HEK293T (cell line): Measurements from ENCODE around the gene CEP350.

ENCODE experiments used
- CTCF ChIA-PET: fragments of 350-600 bp; formaldehyde crosslinking; extraction: SDS; loops from one replicate; lab custom pipeline; 2021; ENCODE audit warnings: antibody characterized with exemption, inconsistent platforms; lab: Yijun Ruan, JAX
- POLR2A ChIA-PET: fragments of 350-600 bp; formaldehyde crosslinking; extraction: SDS; loops from one replicate; lab custom pipeline; 2020; ENCODE audit warnings: antibody characterized with exemption, inconsistent platforms; lab: Yijun Ruan, JAX
- DNase-seq: peaks from one replicate; pipeline ENCODE4 v3.0.0; 2012; ENCODE audit warnings: mixed read lengths; ENCODE audit errors: extremely low spot score
- ARNT ChIP-seq: fragments of 450-650 bp; IDR thresholded peaks from 2 replicates; pipeline ENCODE4 v1.6.1; 2017; ENCODE audit warnings: mild to moderate bottlenecking
- BHLHE40 ChIP-seq: fragments of 450-650 bp; IDR thresholded peaks from 2 replicates; pipeline ENCODE4 v1.6.1; 2016; ENCODE audit warnings: mild to moderate bottlenecking, moderate library complexity, borderline replicate concordance
- CTBP1 ChIP-seq: fragments of 450-650 bp; IDR thresholded peaks from 2 replicates; pipeline ENCODE4 v1.6.1; 2016; ENCODE audit warnings: borderline replicate concordance
- ELF4 ChIP-seq: fragments of 450-650 bp; IDR thresholded peaks from 2 replicates; pipeline ENCODE4 v1.6.1; 2017; ENCODE audit warnings: antibody characterized with exemption
- FOXA1 ChIP-seq: fragments of 450-650 bp; IDR thresholded peaks from 2 replicates; pipeline ENCODE4 v1.6.1; 2016; ENCODE audit warnings: mild to moderate bottlenecking
- FOXK2 ChIP-seq: fragments of 450-650 bp; IDR thresholded peaks from 2 replicates; pipeline ENCODE4 v1.6.1; 2016; ENCODE audit warnings: mild to moderate bottlenecking
- FOXM1 ChIP-seq: fragments of 450-650 bp; IDR thresholded peaks from 2 replicates; pipeline ENCODE4 v1.6.1; 2017; ENCODE audit warnings: mild to moderate bottlenecking, borderline replicate concordance
- HDGF ChIP-seq: fragments of 450-650 bp; IDR thresholded peaks from 2 replicates; pipeline ENCODE4 v1.6.1; 2017; ENCODE audit warnings: antibody characterized with exemption, borderline replicate concordance
- L3MBTL2 ChIP-seq: fragments of 450-650 bp; conservative IDR thresholded peaks from 2 replicates; pipeline ENCODE4 v1.6.1; 2016; ENCODE audit warnings: mild to moderate bottlenecking
- LEF1 ChIP-seq: fragments of 450-650 bp; IDR thresholded peaks from 2 replicates; pipeline ENCODE4 v1.6.1; 2017; ENCODE audit warnings: mild to moderate bottlenecking, borderline replicate concordance
- NFRKB ChIP-seq: fragments of 450-650 bp; IDR thresholded peaks from 2 replicates; pipeline ENCODE4 v1.6.1; 2016; ENCODE audit warnings: mild to moderate bottlenecking, moderate library complexity
- PKNOX1 ChIP-seq: fragments of 450-650 bp; IDR thresholded peaks from 2 replicates; pipeline ENCODE4 v1.6.1; 2016
- SP1 ChIP-seq: fragments of 450-650 bp; IDR thresholded peaks from 2 replicates; pipeline ENCODE4 v1.6.1; 2017
- SUZ12 ChIP-seq: fragments of 450-650 bp; IDR thresholded peaks from 2 replicates; pipeline ENCODE4 v1.6.1; 2016; ENCODE audit warnings: mild to moderate bottlenecking
- TARDBP ChIP-seq: fragments of 450-650 bp; IDR thresholded peaks from 2 replicates; pipeline ENCODE4 v1.6.1; 2016
- ZNF384 ChIP-seq: fragments of 450-650 bp; IDR thresholded peaks from 2 replicates; pipeline ENCODE4 v1.6.1; 2016

The CEP350 gene

GRCh38 chr1:179926850-179927205 is 27.8 kb upstream of the CEP350 start:
- CTCF ChIA-PET: no interaction called here
- no peak for DNase-seq
- TF ChIP-seq TARDBP: no peak
- TF ChIP-seq SUZ12: no peak
- TF ChIP-seq FOXM1: no peak
- TF ChIP-seq L3MBTL2: no peak
- TF ChIP-seq BHLHE40: no peak
- no peak for TF ChIP-seq ARNT
- no peak for TF ChIP-seq SP1
- TF ChIP-seq FOXA1: no peak
- TF ChIP-seq FOXK2: no peak
- POLR2A ChIA-PET: interaction anchor here (2.2 kb wide), 1 partner anchor 44 kb away, joined by 12 read pairs; the partner anchor contains the start of gene TOR1AIP1

- ChIA-PET CTCF (no interaction called here), POLR2A (interaction anchor here (0.8 to 1.8 kb wide), 4 partner anchors 24 to 225 kb away, joined by 3 to 6 read pairs (median 5); partner anchors contain the start of genes CEP350 and QSOX1)
- DNase-seq: no peak
- TF ChIP-seq BHLHE40 (no peak), PKNOX1 (no peak), LEF1 (no peak), NFRKB (no peak), SP1 (no peak), FOXK2 (no peak), SUZ12 (no peak), CTBP1 (no peak), L3MBTL2 (no peak), ZNF384 (no peak), TARDBP (no peak), FOXM1 (no peak), HDGF (no peak), ELF4 (no peak), FOXA1 (no peak)
Measured at GRCh38 chr1:179929955-179930798, 24.4 kb upstream of the CEP350 start.

- POLR2A ChIA-PET: interaction anchor here (0.8 to 1.8 kb wide), 4 partner anchors 23 to 224 kb away, joined by 3 to 6 read pairs (median 5); partner anchors contain the start of genes CEP350 and QSOX1
- CTCF ChIA-PET: interaction anchor here (0.6 kb wide), 1 partner anchor 13 kb away, joined by 3 read pairs; no protein-coding TSS in a partner anchor
- TF ChIP-seq SUZ12: no peak
- 0 out of 2 replicates have a peak, but pooled peaks have one; percentile 8 for TF ChIP-seq CTBP1
- peak; percentile 58 for DNase-seq
Measured at GRCh38 chr1:179930867-179931266, 23.7 kb upstream of the CEP350 start.

GRCh38 chr1:179933219-179933618 is 21.4 kb upstream of the CEP350 start:
- ChIA-PET POLR2A (interaction anchor here (1.6 to 2.8 kb wide), 2 partner anchors 21 to 51 kb away, joined by 5 to 10 read pairs; partner anchors contain the start of genes CEP350 and TOR1AIP1), CTCF (interaction anchor here (0.7 kb wide), 1 partner anchor 1220 kb away, joined by 3 read pairs; no protein-coding TSS in a partner anchor)
- DNase-seq: no peak
- no peak for TF ChIP-seq CTBP1
- TF ChIP-seq FOXK2: no peak
- TF ChIP-seq L3MBTL2: no peak
- TF ChIP-seq FOXM1: no peak
- no peak for TF ChIP-seq BHLHE40
- no peak for TF ChIP-seq SUZ12

- CTCF ChIA-PET: interaction anchor here (0.9 kb wide), 1 partner anchor 68 kb away, joined by 3 read pairs; no protein-coding TSS in a partner anchor
- POLR2A ChIA-PET: no interaction called here
- TF ChIP-seq FOXK2 (no peak), FOXM1 (no peak), LEF1 (no peak), FOXA1 (no peak), ZNF384 (no peak), CTBP1 (no peak), L3MBTL2 (no peak)
- no peak for DNase-seq
Measured at GRCh38 chr1:179935909-179936496, 18.6 kb upstream of the CEP350 start.

- no peak for DNase-seq
- CTCF ChIA-PET: interaction anchor here (1.1 kb wide), 1 partner anchor 55 kb away, joined by 3 read pairs; no protein-coding TSS in a partner anchor
- TF ChIP-seq FOXM1 (no peak), PKNOX1 (0 out of 2 replicates have a peak, but pooled peaks have one; percentile 9), ARNT (no peak), FOXA1 (no peak), FOXK2 (no peak)
- POLR2A ChIA-PET: interaction anchor here (0.9 to 1.6 kb wide), 3 partner anchors 16 to 565 kb away, joined by 3 to 4 read pairs (median 4); partner anchors contain the start of genes CEP350 and QSOX1
Measured at GRCh38 chr1:179937668-179938254, 16.8 kb upstream of the CEP350 start.
